IMR-90 (cell line): ENCODE data around the gene PET117. TPM values are rescaled to one million over a fixed set of nuclear protein-coding genes. Genes with fewer than 3 reads are reported as not detected.

Source experiments
- ATAC-seq: fragments of 200-7000 bp; cut with Tn5 transposase; 2 replicates; pipeline ENCODE4 v1.9.1; 2020; ENCODE audit warnings: low read depth, mild to moderate bottlenecking, moderate library complexity
- BruUV-seq: library from RNA; stranded (reverse); fragments of 400-500 nt; replicated peaks from 2 replicates; lab custom pipeline; 2021; lab: Mats Ljungman, UMichigan
- CTCF ChIA-PET: fragments of 300-600 bp; formaldehyde crosslinking; extraction: SDS; loops from one replicate; lab custom pipeline; 2021; ENCODE audit warnings: antibody characterized with exemption; lab: Yijun Ruan, JAX
- POLR2A ChIA-PET: fragments of 300-600 bp; sonication (Branson Sonifier 250); formaldehyde crosslinking; loops from one replicate; lab custom pipeline; 2022; ENCODE audit warnings: antibody characterized with exemption; ENCODE audit not compliant: unreplicated experiment; lab: Charles Lee
- DNase-seq: peaks from one replicate; pipeline ENCODE4 v3.0.0; 2013
- H2AFZ ChIP-seq: replicated peaks from 2 replicates; pipeline ENCODE3; 2013; ENCODE audit warnings: low read length, mild to moderate bottlenecking; ENCODE audit not compliant: poor library complexity
- H2AK5ac ChIP-seq: 2 replicates; pipeline ENCODE4 v1.6.1; 2013; ENCODE audit warnings: low read depth, low read length, inconsistent platforms
- H2AK9ac ChIP-seq: replicated peaks from 2 replicates; pipeline ENCODE3; 2013; ENCODE audit warnings: mild to moderate bottlenecking, low read depth, low read length, moderate library complexity; ENCODE audit not compliant: poor library complexity
- H2BK120ac ChIP-seq: 2 replicates; pipeline ENCODE4 v1.6.1; 2013; ENCODE audit warnings: low read depth, low read length, inconsistent platforms
- H2BK15ac ChIP-seq: 3 replicates; pipeline ENCODE4 v1.6.1; 2013; ENCODE audit warnings: low read depth, low read length, inconsistent platforms
- H2BK20ac ChIP-seq: 2 replicates; pipeline ENCODE4 v1.6.1; 2013; ENCODE audit warnings: low read depth, mild to moderate bottlenecking, inconsistent platforms, low read length, moderate library complexity
- H2BK5ac ChIP-seq: 2 replicates; pipeline ENCODE4 v1.6.1; 2013; ENCODE audit warnings: mild to moderate bottlenecking, low read depth, low read length, inconsistent platforms; ENCODE audit not compliant: poor library complexity, severe bottlenecking
- H3K14ac ChIP-seq: replicated peaks from 2 replicates; pipeline ENCODE4 v1.6.1; 2013; ENCODE audit warnings: low read depth, low read length, inconsistent platforms
- H3K18ac ChIP-seq: 2 replicates; pipeline ENCODE4 v1.6.1; 2013; ENCODE audit warnings: low read depth, low read length, control low read depth
- H3K23ac ChIP-seq: 2 replicates; pipeline ENCODE4 v1.6.1; 2013; ENCODE audit warnings: low read depth, low read length, inconsistent platforms
- H3K27ac ChIP-seq: 2 replicates; pipeline ENCODE4 v1.5.1; 2013; ENCODE audit warnings: mild to moderate bottlenecking, control low read depth, low read length; ENCODE audit not compliant: insufficient read depth
- H3K27me3 ChIP-seq: 2 replicates; pipeline ENCODE4 v1.6.1; 2013; ENCODE audit warnings: low read length; ENCODE audit not compliant: control insufficient read depth, insufficient read depth
- H3K36me3 ChIP-seq: 2 replicates; pipeline ENCODE4 v1.6.1; 2013; ENCODE audit warnings: low read length, mixed read lengths; ENCODE audit not compliant: control insufficient read depth, insufficient read depth
- H3K4ac ChIP-seq: 2 replicates; pipeline ENCODE4 v1.6.1; 2013; ENCODE audit warnings: low read depth, low read length, inconsistent platforms
- H3K4me1 ChIP-seq: 2 replicates; pipeline ENCODE4 v1.6.1; 2013; ENCODE audit warnings: low read length, mixed read lengths; ENCODE audit not compliant: control insufficient read depth, insufficient read depth
- H3K4me2 ChIP-seq: 2 replicates; pipeline ENCODE4 v1.6.1; 2013; ENCODE audit warnings: low read depth, mild to moderate bottlenecking, control low read depth, low read length, moderate library complexity
- H3K4me3 ChIP-seq: 2 replicates; pipeline ENCODE4 v1.5.1; 2013; ENCODE audit warnings: low read depth, mild to moderate bottlenecking, control low read depth, low read length, moderate library complexity; ENCODE audit not compliant: insufficient read depth
- H3K56ac ChIP-seq: 2 replicates; pipeline ENCODE4 v1.6.1; 2013; ENCODE audit warnings: low read length, inconsistent platforms; ENCODE audit not compliant: insufficient read depth; ENCODE audit errors: extremely low read depth
- H3K79me1 ChIP-seq, 2 experiments: 2 replicates each; pipeline ENCODE4 v1.6.1; 2013; ENCODE audit warnings: low read length in 2 of 2, inconsistent platforms in 1 of 2, low read depth in 1 of 2
- H3K9ac ChIP-seq: 2 replicates; pipeline ENCODE4 v1.6.1; 2013; ENCODE audit warnings: low read depth, low read length, control low read depth
- H3K9me1 ChIP-seq: 2 replicates; pipeline ENCODE4 v1.6.1; 2013; ENCODE audit warnings: low read length, inconsistent platforms; ENCODE audit not compliant: insufficient read depth
- H3K9me3 ChIP-seq: 2 replicates; pipeline ENCODE4 v1.6.1; 2013; ENCODE audit warnings: low read length; ENCODE audit not compliant: control insufficient read depth, insufficient read depth
- H4K20me1 ChIP-seq: 2 replicates; pipeline ENCODE4 v1.6.1; 2013; ENCODE audit warnings: low read length, inconsistent platforms; ENCODE audit not compliant: insufficient read depth
- H4K5ac ChIP-seq: 2 replicates; pipeline ENCODE4 v1.6.1; 2013; ENCODE audit warnings: mild to moderate bottlenecking, low read depth, low read length, control low read depth
- H4K8ac ChIP-seq, 2 experiments: 2 replicates each; pipeline ENCODE4 v1.6.1; 2013; ENCODE audit warnings: low read depth in 2 of 2, low read length in 2 of 2, control low read depth in 1 of 2, inconsistent platforms in 1 of 2
- H4K91ac ChIP-seq: 2 replicates; pipeline ENCODE4 v1.6.1; 2013; ENCODE audit warnings: low read depth, low read length, inconsistent platforms; ENCODE audit not compliant: insufficient read depth
- MAZ ChIP-seq: IDR thresholded peaks from 2 replicates; pipeline ENCODE4 v1.6.1; 2012; ENCODE audit warnings: low read depth, mild to moderate bottlenecking, low read length, improper control_type of control experiment, moderate library complexity, borderline replicate concordance
- SMC3 ChIP-seq: fragments of 150-350 bp; IDR thresholded peaks from 2 replicates; pipeline ENCODE4 v1.6.1; 2016; ENCODE audit warnings: low read depth, mild to moderate bottlenecking, antibody characterized with exemption, low read length, moderate library complexity
- USF2 ChIP-seq: fragments of 150-350 bp; IDR thresholded peaks from 2 replicates; pipeline ENCODE4 v1.6.1; 2017; ENCODE audit warnings: mild to moderate bottlenecking, antibody characterized with exemption, low read length, low read depth
- WGBS, 2 experiments: methylation state at CpG; one replicate each; pipeline versions ENCODE4 v1.1.5 to v1.1.7; 2013; ENCODE audit warnings: missing lambda C conversion rate in 2 of 2; ENCODE audit not compliant: insufficient read length in 1 of 2; ENCODE audit errors: extremely low coverage in 2 of 2; 5-methylcytosine and 5-hydroxymethylcytosine counted together
- dilution Hi-C: fragments of 300-500 bp; cut with HindIII; formaldehyde crosslinking; loops from one replicate; pipeline ENCODE4 v1.14.3; 2018; ENCODE audit warnings: low sequenced_read_pairs; ENCODE audit not compliant: unreplicated experiment
- in situ Hi-C: fragments of 300-500 bp; cut with MboI; formaldehyde crosslinking; loops from 3 replicates; pipeline ENCODE4 v1.14.3; 2019; ENCODE audit warnings: low sequenced_read_pairs, inconsistent platforms, mixed read lengths
- intact Hi-C: fragments of 100-400 bp; cut with micrococcal nuclease; formaldehyde crosslinking; loops from 2 replicates; pipeline ENCODE4 v1.10.0; 2022
- polyA plus RNA-seq, 3 experiments: library from polyadenylated mRNA; depleted of rRNA; stranded (reverse); fragments of >200 nt; gene quantifications; 2 replicates each; pipeline ENCODE4 v1.2.3, GENCODE V29; 2012; ENCODE audit warnings: low replicate concordance in 1 of 3
- total RNA-seq: library from RNA; depleted of rRNA; stranded (reverse); fragments of >200 nt; gene quantifications from 2 replicates; pipeline ENCODE4 v1.2.3, GENCODE V29; 2012

PET117 gene
- total and polyA plus RNA-seq, 2 of the 4 experiments (the other 2 are of a cell fraction), result 3.9 to 8.3 TPM

- no peak overlapping the region for H4K91ac ChIP-seq
- H2BK15ac ChIP-seq, result no peak overlapping the region
- no peak overlapping the region for H3K4ac ChIP-seq
- no peak overlapping the region for H2BK5ac ChIP-seq
- no TSS peak for BruUV-seq
- no peak overlapping the region for H3K18ac ChIP-seq
- in situ Hi-C loops, result no loop called here
- no peaks in the 10 kb centered on the region for H3K4me1 ChIP-seq
- ChIA-PET CTCF (interaction anchor here (0.6 to 1.1 kb wide), 2 partner anchors 10 to 122 kb away, joined by 3 read pairs; no protein-coding TSS in a partner anchor), POLR2A (no interaction called here)
- H3K9me1 ChIP-seq, result no peaks in the 10 kb centered on the region
- dilution Hi-C loops, result no loop called here
- H4K8ac ChIP-seq, result no peak overlapping the region
- no peak overlapping the region for H3K9ac ChIP-seq
- H2BK120ac ChIP-seq, result no peak overlapping the region
- H4K5ac ChIP-seq, result no peak overlapping the region
- no peak overlapping the region for H2AK5ac ChIP-seq
- no peak overlapping the region for H3K27ac ChIP-seq
- no peaks in the 10 kb centered on the region for H4K20me1 ChIP-seq
- WGBS, 2 experiments, result 96% methylated on average over 5 of the region's 9 CpGs; no CpG with 5 or more reads in 1 of the 2 experiments
- no peak overlapping the region for H3K56ac ChIP-seq
- TF ChIP-seq SMC3, result no peak
- TF ChIP-seq USF2, result no peak
- no peak for TF ChIP-seq MAZ
- no peaks in the 10 kb centered on the region for H3K9me3 ChIP-seq
- no peak overlapping the region for H2BK20ac ChIP-seq
- H3K79me1 ChIP-seq, result peaks cover 0 to 3% of the 10 kb centered on the region in 2 experiments; a peak in 1 of 4 replicates
- intact Hi-C loops, result no loop called here
- H3K36me3 ChIP-seq, result peaks cover 19% of the 10 kb centered on the region
- no peaks in the 10 kb centered on the region for H3K27me3 ChIP-seq
- ATAC-seq (no peak), DNase-seq (no peak)
- no peak overlapping the region for H3K4me3 ChIP-seq
- no peak overlapping the region for H2AFZ ChIP-seq
- H3K14ac ChIP-seq, result no peak overlapping the region
- no peak overlapping the region for H3K23ac ChIP-seq
- H3K4me2 ChIP-seq, result no peak overlapping the region
- H2AK9ac ChIP-seq, result no peak overlapping the region
Measured at GRCh38 chr20:18154342-18154741, 16.7 kb downstream of the PET117 start.
